GM21367 (cell line): Measurements from ENCODE around the gene NDFIP1.
"Not testable (repeated sequence)": the region's sequence is repeated elsewhere in the genome, so short reads cannot be mapped to it uniquely, and the experiment has no call there.

Source experiments
- ATAC-seq: cut with Tn5 transposase; IDR thresholded peaks from one replicate; pipeline ENCODE4 v1.9.1; 2021; ENCODE audit not compliant: unreplicated experiment

The NDFIP1 gene

GRCh38 chr5:142183561-142183960, 75.0 kb downstream of the NDFIP1 start:
- no peak for ATAC-seq

- ATAC-seq, result no peak
Measured at GRCh38 chr5:142184988-142185387, 76.4 kb downstream of the NDFIP1 start.

GRCh38 chr5:142186514-142186856, 77.9 kb downstream of the NDFIP1 start:
- ATAC-seq, result no peak

GRCh38 chr5:142186857-142187594, 78.4 kb downstream of the NDFIP1 start:
- ATAC-seq, result no peak

- not testable (repeated sequence) for ATAC-seq
Measured at GRCh38 chr5:142188691-142189090, 80.1 kb downstream of the NDFIP1 start.

DNA sequence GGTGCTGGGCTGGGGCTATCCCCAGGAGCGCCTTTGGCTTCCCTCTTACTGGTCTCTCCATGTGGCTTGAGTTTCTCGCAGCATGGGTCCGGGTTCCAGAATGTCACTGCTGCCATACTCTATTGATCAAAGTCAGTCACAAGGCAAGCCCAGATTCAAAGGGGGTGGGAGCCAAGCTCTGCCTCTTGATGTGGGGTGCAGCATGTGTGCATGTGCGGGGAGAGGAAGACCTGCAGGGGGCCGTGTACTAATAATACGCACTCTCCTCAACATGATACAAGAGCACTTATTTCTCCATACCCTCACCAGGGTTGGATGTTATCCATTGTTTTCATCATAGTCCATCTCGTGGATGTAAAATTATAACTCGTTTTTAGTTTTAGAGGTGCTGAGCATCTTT, 81.2 kb downstream of the NDFIP1 start:
- ATAC-seq, result no peak

DNA sequence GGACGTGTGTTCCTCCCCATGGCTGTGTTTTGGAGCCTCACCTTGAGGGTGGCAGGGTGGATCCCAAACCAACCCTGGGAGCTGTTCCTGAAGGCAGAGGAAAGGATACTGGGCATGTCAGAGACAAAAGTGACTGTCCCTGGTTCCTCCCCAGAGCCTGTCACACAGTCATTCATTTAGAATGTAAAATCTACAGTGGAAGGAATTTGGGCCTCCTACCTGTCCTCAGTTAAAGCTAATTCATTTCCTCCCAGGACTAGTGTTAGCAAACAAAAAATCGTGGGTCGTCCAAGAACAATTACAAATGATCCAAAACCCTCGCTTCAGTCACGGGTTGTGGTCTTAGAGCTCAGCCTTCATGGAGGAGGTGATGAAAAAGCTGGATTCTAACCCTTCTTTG, 83.2 kb downstream of the NDFIP1 start:
- no peak for ATAC-seq

- ATAC-seq, result no peak
Measured at GRCh38 chr5:142192286-142193113, 83.9 kb downstream of the NDFIP1 start.

- ATAC-seq, result no peak
Measured at GRCh38 chr5:142193114-142193428, 84.5 kb downstream of the NDFIP1 start.

DNA sequence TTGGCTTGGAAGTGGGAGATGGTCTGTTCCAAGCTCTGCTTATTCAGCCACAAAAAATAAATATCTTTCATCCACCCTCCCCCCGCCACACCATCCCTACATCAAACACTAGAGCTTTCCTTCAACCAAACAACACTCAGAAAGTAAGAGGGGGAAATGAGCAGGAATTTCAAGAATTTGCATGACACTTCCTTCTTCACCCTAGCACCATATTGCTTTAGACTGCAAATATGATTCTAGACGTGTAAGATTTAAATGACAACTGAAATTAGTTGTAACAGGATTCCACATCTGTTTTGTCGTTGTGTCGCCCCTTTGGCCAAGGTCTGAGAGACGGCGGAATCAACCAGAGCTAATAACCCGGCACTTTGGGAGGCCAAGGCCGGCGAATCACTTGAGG, 88.5 kb downstream of the NDFIP1 start:
- no peak for ATAC-seq

DNA sequence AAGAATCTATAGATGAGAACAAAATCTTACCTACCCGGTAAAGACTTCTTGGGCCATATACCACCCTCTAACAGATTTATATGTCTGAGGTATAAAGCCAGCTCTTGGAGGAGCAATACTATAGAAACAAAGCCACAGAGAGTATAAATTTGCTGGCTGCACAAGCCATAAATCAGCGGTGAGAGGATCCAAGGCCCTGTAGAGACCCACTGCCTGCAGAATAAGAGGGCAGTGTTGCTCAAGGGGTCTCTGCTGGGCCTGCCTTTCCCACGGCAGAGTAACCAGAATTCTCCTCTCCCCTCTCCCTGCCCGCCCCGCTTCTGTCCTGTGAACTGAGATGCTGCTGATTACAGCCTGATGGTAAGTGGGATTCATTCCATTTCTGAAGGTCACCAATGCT, 89.2 kb downstream of the NDFIP1 start:
- ATAC-seq, result no peak

DNA sequence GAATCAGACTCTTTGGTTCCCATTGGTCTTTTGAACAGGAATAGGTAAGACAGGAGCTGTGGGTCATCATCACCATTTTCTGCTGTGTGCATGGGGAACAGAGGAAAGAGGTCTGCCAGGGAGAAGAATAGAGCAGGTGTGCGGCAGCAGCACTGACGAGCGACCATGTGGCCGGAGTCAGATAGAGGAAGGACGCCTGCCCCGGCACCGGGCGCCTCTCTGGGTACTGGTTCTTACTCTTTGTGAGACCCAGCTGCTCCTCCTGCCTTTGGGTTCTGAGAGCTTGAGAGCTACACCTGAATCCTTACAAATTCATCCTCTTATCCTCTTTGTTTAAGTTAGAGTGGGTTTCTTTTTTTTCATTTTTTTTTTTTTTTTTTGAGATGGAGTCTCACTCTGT, 90.8 kb downstream of the NDFIP1 start:
- ATAC-seq, result no peak

- no peak for ATAC-seq
Measured at GRCh38 chr5:142200387-142200786, 91.8 kb downstream of the NDFIP1 start.

- ATAC-seq, result no peak
Measured at GRCh38 chr5:142201471-142201887, 92.9 kb downstream of the NDFIP1 start.

GRCh38 chr5:142202282-142202681, 93.7 kb downstream of the NDFIP1 start:
- no peak for ATAC-seq
